Body of pancreas (tissue), 4 donors: ENCODE data around the gene CDKN2C. TPM values are rescaled to one million over a fixed set of nuclear protein-coding genes. Genes with fewer than 3 reads are reported as not detected.

Experiments
- ATAC-seq: fragments of 150-250 bp; one replicate; pipeline ENCODE4 v1.9.1; 2016
- DNase-seq, 4 donors: peaks; one replicate each; pipeline ENCODE4 v3.0.0-alpha.2; 2019
- H3K27ac ChIP-seq, 4 donors: fragments of 200-600 bp; sonication (generic); 1 replicate in 3 of 4; 2 replicates in 1 of 4; pipeline versions ENCODE4 v1.5.1 to v1.6.1; 2016 to 2019; ENCODE audit warnings: mild to moderate bottlenecking in 1 of 4, mixed read lengths in 1 of 4, moderate library complexity in 1 of 4
- H3K27me3 ChIP-seq, 2 donors: fragments of 200-600 bp; sonication (generic); one replicate each; pipeline ENCODE4 v1.6.0; 2016; ENCODE audit warnings: mild to moderate bottlenecking in 1 of 2
- H3K36me3 ChIP-seq, 2 donors: fragments of 200-600 bp; sonication (generic); replicated peaks in 1 of 2; 2 replicates each; pipeline ENCODE4 v1.5.1; 2016; ENCODE audit warnings: low read depth in 2 of 2; ENCODE audit not compliant: insufficient read depth in 1 of 2
- H3K4me1 ChIP-seq: fragments of 200-600 bp; sonication (generic); one replicate; pipeline ENCODE4 v1.6.0; 2016
- H3K4me3 ChIP-seq, 2 donors: fragments of 200-600 bp; sonication (generic); 1 replicate in 1 of 2; 2 replicates in 1 of 2; pipeline ENCODE4 v1.5.1; 2016 to 2019
- H3K9me3 ChIP-seq, 3 donors: fragments of 200-600 bp; sonication (generic); 1 replicate in 2 of 3; 2 replicates in 1 of 3; pipeline ENCODE4 v1.5.1; 2016
- CTCF ChIP-seq, 7 experiments: fragments of 450-650 bp in 4 of 7; fragments of 200-600 bp in 3 of 7; sonication (generic) in 3 of 7; IDR thresholded peaks; one replicate each; pipeline ENCODE4 v1.5.1; 2016 to 2019; ENCODE audit warnings: antibody characterized with exemption in 7 of 7
- POLR2A ChIP-seq, 3 donors: fragments of 450-650 bp; IDR thresholded peaks; one replicate each; pipeline ENCODE4 v1.6.1; 2016; ENCODE audit warnings: antibody characterized with exemption in 3 of 3, mild to moderate bottlenecking in 2 of 3
- WGBS, 2 donors: methylation state at CpG; one replicate each; pipeline ENCODE4 v1.1.5; 2017; 5-methylcytosine and 5-hydroxymethylcytosine counted together
- intact Hi-C: fragments of 100-400 bp; cut with DNase I; formaldehyde crosslinking; loops from one replicate; pipeline ENCODE4 v1.15.1; 2023
- total RNA-seq, 2 donors: library from RNA; depleted of rRNA; stranded (reverse); fragments of >200 nt; gene quantifications; one replicate each; pipeline ENCODE4 v1.1.0, GENCODE V29; 2016

The CDKN2C gene
- total RNA-seq, 2 donors from 2014 or later, result 7.6 to 11.9 TPM

- Histone ChIP-seq H3K9me3 (no peaks in the 10 kb centered on the region), H3K36me3 (no peaks in the 10 kb centered on the region), H3K27ac (no peak overlapping the region), H3K4me3 (no peak overlapping the region), H3K27me3 (no peaks in the 10 kb centered on the region), H3K4me1 (peaks cover 21% of the 10 kb centered on the region)
- intact Hi-C loops, result no loop called here
- DNase-seq (no peak), ATAC-seq (no peak)
- no peak for TF ChIP-seq CTCF (IDR thresholded peaks at IDR 0.05)
- no peak for TF ChIP-seq POLR2A (IDR thresholded peaks at IDR 0.05)
- 30 to 33% methylated on average over 1 of the region's 1 CpG for WGBS, 2 donors
Measured at GRCh38 chr1:50955116-50955515, 14.9 kb upstream of the CDKN2C start.

GRCh38 chr1:50959303-50959912 is 10.6 kb upstream of the CDKN2C start:
- Histone ChIP-seq H3K27me3 (no peaks in the 10 kb centered on the region), H3K27ac (peak overlapping the region; percentile 89 to 93 (median 92)), H3K36me3 (no peaks in the 10 kb centered on the region), H3K4me3 (peak overlapping the region; percentile 64 to 74), H3K4me1 (peaks cover 16% of the 10 kb centered on the region), H3K9me3 (no peaks in the 10 kb centered on the region)
- ATAC-seq, result peak; percentile 15
- DNase-seq, result peak in 1 of 4 donors; percentile 41
- 0 to 1% methylated on average over 24 to 38 of the region's 38 CpGs for WGBS, 2 donors
- no peak for TF ChIP-seq POLR2A (IDR thresholded peaks at IDR 0.05)
- no peak for TF ChIP-seq CTCF (IDR thresholded peaks at IDR 0.05)
- intact Hi-C loops, result no loop called here

- H3K9me3 ChIP-seq, result no peaks in the 10 kb centered on the region
- ATAC-seq (peak; percentile 97), DNase-seq (peak; percentile 98 to 99 (median 98))
- no peaks in the 10 kb centered on the region for H3K36me3 ChIP-seq
- H3K27me3 ChIP-seq, result no peaks in the 10 kb centered on the region
- intact Hi-C loops, result no loop called here
- H3K27ac ChIP-seq, result peak within 1 kb of the TSS; percentile 89 to 93 (median 92)
- TF ChIP-seq POLR2A (IDR thresholded peaks at IDR 0.05) (peak; percentile 87 to 96 (median 96)), CTCF (IDR thresholded peaks at IDR 0.05) (peak in 6 of 7 experiments; percentile 20 to 77 (median 70))
- H3K4me1 ChIP-seq, result peaks cover 16% of the 10 kb centered on the region
- 1 to 3% methylated on average over 11 to 80 of the region's 80 CpGs for WGBS, 2 donors
- H3K4me3 ChIP-seq, result peak within 1 kb of the TSS; percentile 64 to 74
Measured at GRCh38 chr1:50959913-50960844, 9.9 kb upstream of the CDKN2C start, which contains the start of gene FAF1. Gene FAF1, minus strand, starts transcription at chr1:50960267. Its CDS starts 456 bp downstream, at chr1:50959811.

- TF ChIP-seq POLR2A (IDR thresholded peaks at IDR 0.05), result no peak
- TF ChIP-seq CTCF (IDR thresholded peaks at IDR 0.05), result no peak
- no peaks in the 10 kb centered on the region for H3K9me3 ChIP-seq
- no peaks in the 10 kb centered on the region for H3K36me3 ChIP-seq
- H3K4me3 ChIP-seq, result no peak overlapping the region
- intact Hi-C loops, result no loop called here
- DNase-seq, result no peak
- no peak overlapping the region for H3K27ac ChIP-seq
- ATAC-seq, result no peak
- no peaks in the 10 kb centered on the region for H3K27me3 ChIP-seq
- WGBS, 2 donors, result 89 to 94% methylated on average over 11 of the region's 11 CpGs
- H3K4me1 ChIP-seq, result peaks cover 11% of the 10 kb centered on the region
Measured at GRCh38 chr1:50964863-50965262, 5.2 kb upstream of the CDKN2C start.
